ENCODE data around the gene SLC22A8.

SLC22A8 gene

DNA sequence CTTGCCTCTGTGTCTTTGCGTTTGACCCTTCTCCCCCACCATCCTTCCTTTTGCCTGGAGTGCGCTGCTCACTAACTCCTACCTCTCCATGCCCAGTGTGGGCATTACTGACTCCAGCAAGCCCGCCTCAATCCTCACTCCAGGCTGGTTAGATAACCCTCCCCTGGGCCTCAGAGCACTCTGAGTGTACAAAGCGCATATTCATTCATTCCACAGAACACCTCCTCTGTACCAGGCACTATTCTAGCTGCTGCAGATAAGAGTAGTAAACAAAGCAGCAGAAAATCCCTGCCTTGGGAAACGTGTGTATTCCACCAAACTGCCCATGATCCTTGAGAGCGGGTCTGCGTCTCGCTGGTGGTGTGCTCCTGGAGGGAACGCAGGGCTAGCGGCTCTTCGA lies 3.2 kb downstream of the SLC22A8 start:
- H3K4me3 Mint-ChIP-seq: no peak overlapping the region
- no peak overlapping the region for H3K27ac Mint-ChIP-seq
- no peaks in the 10 kb centered on the region for H3K4me1 Mint-ChIP-seq
- no peak for DNase-seq
- CTCF ChIA-PET: interaction anchor here (2.2 to 8.3 kb wide), 2 partner anchors 10 to 107 kb away, joined by 5 to 55 read pairs; no protein-coding TSS in a partner anchor
- H3K36me3 Mint-ChIP-seq: no peaks in the 10 kb centered on the region
- no peaks in the 10 kb centered on the region for H3K9me3 Mint-ChIP-seq
- peaks cover 16% of the 10 kb centered on the region for H3K27me3 Mint-ChIP-seq

DNA sequence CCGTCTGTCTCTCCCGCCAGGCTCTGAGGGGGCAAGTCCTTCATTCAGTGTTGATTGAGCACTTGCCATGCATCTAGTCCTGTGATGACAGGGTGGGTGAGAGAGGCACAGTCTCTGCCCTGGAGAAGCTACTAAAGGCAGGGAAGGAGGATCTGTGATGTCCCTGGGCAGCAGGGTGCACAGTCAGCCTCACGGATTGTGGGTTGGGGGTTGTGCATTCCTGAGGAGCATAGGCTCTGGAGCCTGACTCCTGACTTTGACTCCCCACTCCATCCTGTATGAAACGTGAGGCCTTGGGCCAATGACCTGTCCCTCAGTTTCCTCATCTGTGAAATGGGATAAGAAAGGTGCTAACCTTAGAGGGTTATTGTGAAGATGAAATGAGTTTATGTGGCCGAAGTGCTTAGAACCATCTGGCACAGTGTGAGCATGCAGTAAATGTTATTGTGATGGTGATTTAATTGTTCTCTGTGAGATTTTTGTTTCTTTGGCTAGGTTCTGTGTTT lies 4.7 kb downstream of the SLC22A8 start:
- H3K4me3 Mint-ChIP-seq: no peak overlapping the region
- H3K36me3 Mint-ChIP-seq: no peaks in the 10 kb centered on the region
- CTCF ChIA-PET: interaction anchor here (2.2 to 8.3 kb wide), 2 partner anchors 11 to 105 kb away, joined by 5 to 55 read pairs; no protein-coding TSS in a partner anchor
- H3K9me3 Mint-ChIP-seq: no peaks in the 10 kb centered on the region
- H3K4me1 Mint-ChIP-seq: no peaks in the 10 kb centered on the region
- peaks cover 12% of the 10 kb centered on the region for H3K27me3 Mint-ChIP-seq
- no peak for DNase-seq
- no peak overlapping the region for H3K27ac Mint-ChIP-seq

DNA sequence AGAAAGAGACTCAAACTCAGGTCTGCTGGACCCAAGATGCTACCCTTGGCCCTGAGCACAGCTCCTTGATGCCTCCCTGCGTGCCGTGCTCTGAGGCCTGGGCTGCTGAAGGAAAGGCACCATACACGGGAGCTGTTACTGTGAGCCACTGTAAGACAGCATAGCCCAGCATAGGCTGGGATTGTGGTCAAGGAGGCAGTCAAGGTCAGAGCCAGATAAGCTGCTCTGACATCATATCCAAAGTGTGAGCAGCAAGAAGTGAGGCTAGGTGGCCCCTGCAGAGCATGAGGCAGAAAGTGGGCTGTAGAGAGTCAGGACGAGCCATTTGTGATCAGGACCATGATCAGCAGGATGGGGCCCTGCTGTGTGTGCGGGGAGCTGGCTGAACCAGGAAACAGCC lies 7.7 kb downstream of the SLC22A8 start:
- no peak overlapping the region for H3K4me3 Mint-ChIP-seq
- H3K9me3 Mint-ChIP-seq: no peaks in the 10 kb centered on the region
- H3K4me1 Mint-ChIP-seq: no peaks in the 10 kb centered on the region
- no peak overlapping the region for H3K27ac Mint-ChIP-seq
- no peaks in the 10 kb centered on the region for H3K36me3 Mint-ChIP-seq
- CTCF ChIA-PET: interaction anchor here (0.7 to 8.3 kb wide), 3 partner anchors 14 to 102 kb away, joined by 3 to 55 read pairs (median 5); no protein-coding TSS in a partner anchor
- H3K27me3 Mint-ChIP-seq: peaks cover 3% of the 10 kb centered on the region
- DNase-seq: no peak

DNA sequence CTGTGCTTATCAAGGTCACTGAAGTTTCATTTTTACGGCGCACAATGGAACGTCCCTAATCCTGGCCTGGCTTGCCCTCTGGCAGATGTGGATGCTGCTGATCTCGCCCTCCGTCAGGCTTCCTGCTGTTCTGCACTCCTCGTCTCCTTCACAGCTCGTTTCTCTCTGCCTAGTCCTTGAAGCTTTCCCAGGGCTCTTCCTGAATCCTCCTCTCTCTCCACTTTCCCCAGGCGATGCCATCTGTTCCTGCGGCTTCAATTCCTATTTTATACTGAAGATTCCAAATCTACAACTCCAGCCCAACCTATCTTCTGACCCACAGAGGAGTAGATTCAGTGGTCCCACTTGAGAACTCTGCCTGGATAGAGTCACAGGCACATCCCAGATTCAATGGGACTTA lies 14.2 kb downstream of the SLC22A8 start:
- Mint-ChIP-seq H3K4me1 (no peaks in the 10 kb centered on the region), H3K27me3 (peaks cover 27% of the 10 kb centered on the region), H3K4me3 (no peak overlapping the region), H3K9me3 (no peaks in the 10 kb centered on the region), H3K27ac (no peak overlapping the region), H3K36me3 (no peaks in the 10 kb centered on the region)
- CTCF ChIA-PET: no interaction called here
- DNase-seq: no peak

DNA sequence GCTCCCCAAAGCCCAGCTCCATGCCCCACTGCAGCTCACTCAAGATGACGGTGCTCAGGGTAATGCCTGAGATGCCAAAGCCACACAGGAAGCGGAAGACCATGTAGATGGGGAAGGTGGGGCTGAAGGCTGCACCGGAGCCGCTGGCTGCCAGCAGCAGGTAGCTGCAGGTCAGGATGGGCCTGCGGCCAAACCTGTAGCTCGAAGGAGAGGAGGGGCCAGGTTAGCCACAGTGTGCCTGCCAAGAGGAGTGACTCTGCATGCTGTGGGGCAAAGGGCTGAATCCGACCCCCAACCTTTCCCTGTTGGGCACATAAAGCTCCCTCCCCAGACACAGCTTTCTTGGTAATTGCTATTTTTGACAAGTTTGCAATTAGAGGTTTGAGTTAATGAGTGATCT lies 16.0 kb downstream of the SLC22A8 start:
- CTCF ChIA-PET: interaction anchor here (1.0 kb wide), 1 partner anchor 24 kb away, joined by 3 read pairs; no protein-coding TSS in a partner anchor
- Mint-ChIP-seq H3K36me3 (no peaks in the 10 kb centered on the region), H3K27ac (no peak overlapping the region), H3K9me3 (no peaks in the 10 kb centered on the region), H3K4me1 (no peaks in the 10 kb centered on the region), H3K27me3 (peaks cover 41% of the 10 kb centered on the region), H3K4me3 (no peak overlapping the region)
- DNase-seq: no peak

DNA sequence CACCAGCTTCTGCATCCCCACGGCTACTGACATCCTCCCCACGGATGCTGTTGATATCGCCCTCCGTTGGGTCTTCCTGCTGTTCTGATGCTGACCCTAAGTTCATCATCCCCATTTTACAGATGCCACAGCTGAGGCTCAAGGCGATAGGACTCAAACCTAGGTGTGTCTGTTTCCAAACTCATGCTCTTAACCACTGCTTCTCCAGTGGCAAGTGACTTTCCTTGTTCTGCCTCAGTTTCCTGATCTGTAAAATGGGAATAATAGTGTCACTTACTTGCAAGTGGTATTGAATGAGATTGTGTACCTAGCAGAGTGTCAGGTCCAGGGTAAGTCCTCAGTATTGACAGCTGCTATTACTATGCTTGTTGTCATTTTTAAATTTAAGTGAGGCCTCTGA lies 16.5 kb downstream of the SLC22A8 start:
- H3K27ac Mint-ChIP-seq: no peak overlapping the region
- CTCF ChIA-PET: interaction anchor here (1.0 kb wide), 1 partner anchor 24 kb away, joined by 3 read pairs; no protein-coding TSS in a partner anchor
- no peaks in the 10 kb centered on the region for H3K36me3 Mint-ChIP-seq
- no peak overlapping the region for H3K4me3 Mint-ChIP-seq
- H3K4me1 Mint-ChIP-seq: no peaks in the 10 kb centered on the region
- H3K27me3 Mint-ChIP-seq: peaks cover 41% of the 10 kb centered on the region
- H3K9me3 Mint-ChIP-seq: no peaks in the 10 kb centered on the region
- no peak for DNase-seq

DNA sequence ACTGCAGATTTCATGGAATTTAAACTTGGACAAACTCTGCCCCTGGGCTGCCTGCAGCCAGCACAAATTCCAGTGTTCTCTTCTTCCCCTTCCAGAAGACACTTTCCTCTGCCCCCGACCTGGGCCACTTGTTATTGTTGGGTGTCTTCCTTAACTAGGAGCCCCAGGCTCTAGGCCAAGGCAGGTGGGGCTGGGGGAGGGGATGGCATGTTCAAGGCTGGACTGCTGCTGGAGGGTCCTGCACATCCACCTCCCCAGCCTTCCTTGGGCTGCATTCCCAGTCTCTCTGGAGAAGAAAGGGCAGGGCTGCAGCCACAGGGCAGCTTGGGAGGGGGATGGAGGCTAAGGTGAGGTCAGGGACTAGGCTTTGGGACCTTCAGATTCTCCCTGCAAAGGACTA lies 19.4 kb downstream of the SLC22A8 start:
- CTCF ChIA-PET: no interaction called here
- no peak for DNase-seq
- H3K27ac Mint-ChIP-seq: no peak overlapping the region

DNA sequence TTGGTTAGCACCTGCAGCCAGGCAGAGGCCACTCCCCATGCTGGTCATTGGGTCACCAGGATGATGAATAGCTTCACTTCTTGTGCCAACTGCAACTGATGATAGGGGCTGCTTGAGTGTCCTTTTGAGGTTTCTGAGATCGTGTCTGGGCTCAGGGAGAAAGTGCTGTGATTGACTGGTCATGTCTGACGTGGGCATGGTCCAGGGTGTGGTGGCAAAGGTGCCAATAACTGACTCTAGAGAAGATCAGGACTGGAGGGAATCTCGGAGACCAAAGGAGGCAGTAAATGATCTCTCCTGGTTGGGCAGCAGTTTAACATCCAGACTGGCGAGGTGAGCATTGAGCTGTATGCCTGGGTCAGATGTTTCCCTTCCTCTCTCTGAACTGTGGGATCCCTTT lies 20.9 kb downstream of the SLC22A8 start:
- DNase-seq: no peak
- Mint-ChIP-seq H3K27me3 (peaks cover 54% of the 10 kb centered on the region), H3K36me3 (no peaks in the 10 kb centered on the region), H3K4me1 (no peaks in the 10 kb centered on the region), H3K27ac (no peak overlapping the region), H3K4me3 (no peak overlapping the region), H3K9me3 (no peaks in the 10 kb centered on the region)
- CTCF ChIA-PET: interaction anchor here (1.1 to 1.9 kb wide), 3 partner anchors 20 to 89 kb away, joined by 3 to 6 read pairs (median 4); no protein-coding TSS in a partner anchor

More for the DNA sequence above, 19.4 kb downstream of the SLC22A8 start:
- Mint-ChIP-seq H3K36me3 (no peaks in the 10 kb centered on the region), H3K4me1 (no peaks in the 10 kb centered on the region), H3K4me3 (no peak overlapping the region), H3K27me3 (peaks cover 59% of the 10 kb centered on the region), H3K9me3 (no peaks in the 10 kb centered on the region)

DNA sequence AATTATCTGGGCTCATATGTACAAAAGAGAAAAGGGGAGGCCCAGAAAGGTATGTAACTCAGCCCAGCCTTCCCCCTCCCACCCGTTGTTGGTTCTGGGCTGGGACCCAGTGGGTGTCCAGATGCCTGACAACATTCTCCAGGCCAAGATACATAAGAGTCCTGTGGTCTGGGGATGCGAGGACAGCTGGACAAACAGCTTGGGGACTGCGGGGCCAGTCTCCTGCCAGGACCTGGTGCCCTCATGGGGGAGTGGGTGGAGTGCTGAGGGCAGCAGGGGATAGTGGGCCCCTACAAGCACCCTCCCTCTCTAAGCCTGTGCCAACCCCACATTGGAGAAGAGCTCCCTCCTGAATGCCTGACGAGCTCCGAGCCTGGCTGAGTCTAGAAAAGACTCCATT lies 27.4 kb downstream of the SLC22A8 start:
- H3K4me1 Mint-ChIP-seq: no peaks in the 10 kb centered on the region
- no peak overlapping the region for H3K27ac Mint-ChIP-seq
- no peaks in the 10 kb centered on the region for H3K9me3 Mint-ChIP-seq
- no peak overlapping the region for H3K4me3 Mint-ChIP-seq
- H3K27me3 Mint-ChIP-seq: peaks cover 40% of the 10 kb centered on the region
- no peaks in the 10 kb centered on the region for H3K36me3 Mint-ChIP-seq
- no peak for DNase-seq
- CTCF ChIA-PET: no interaction called here

DNA sequence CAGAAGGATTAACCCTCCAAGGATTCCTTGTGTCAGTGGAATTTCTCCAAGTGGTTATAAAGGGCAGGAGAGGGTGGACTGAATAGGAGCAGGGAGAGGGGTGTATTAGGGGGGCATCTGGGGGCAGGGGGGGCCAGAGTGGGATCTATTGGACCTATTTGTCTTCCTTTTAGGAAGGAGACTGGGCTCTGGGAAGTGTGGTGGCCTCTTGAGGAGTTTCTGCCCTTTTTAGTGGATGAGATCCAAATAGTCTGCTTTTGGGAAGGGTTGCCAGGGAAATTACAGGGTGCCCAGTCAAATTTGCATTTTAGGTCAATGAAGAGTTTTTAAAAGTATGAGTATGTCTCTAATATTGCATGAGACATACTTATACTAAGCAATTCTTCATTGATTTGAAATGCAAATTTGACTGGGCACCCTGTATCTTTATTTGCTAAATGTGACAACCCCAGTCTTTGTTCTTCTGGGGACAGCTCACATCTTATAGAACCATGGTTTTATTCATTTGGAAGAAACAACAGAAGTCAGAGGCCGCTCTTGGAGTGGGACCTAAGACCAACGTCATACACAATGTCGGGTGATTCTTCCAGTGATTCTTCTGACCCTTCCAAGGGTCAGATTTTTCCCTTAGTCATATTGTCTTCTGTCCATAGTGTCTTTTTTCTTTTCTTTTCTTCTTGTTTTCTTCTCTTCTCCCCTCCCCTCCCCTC lies 30.4 kb downstream of the SLC22A8 start:
- Mint-ChIP-seq H3K27ac (no peak overlapping the region), H3K36me3 (no peaks in the 10 kb centered on the region), H3K4me3 (no peak overlapping the region), H3K9me3 (no peaks in the 10 kb centered on the region), H3K4me1 (no peaks in the 10 kb centered on the region), H3K27me3 (peaks cover 17% of the 10 kb centered on the region)
- CTCF ChIA-PET: no interaction called here
- no peak for DNase-seq

DNA sequence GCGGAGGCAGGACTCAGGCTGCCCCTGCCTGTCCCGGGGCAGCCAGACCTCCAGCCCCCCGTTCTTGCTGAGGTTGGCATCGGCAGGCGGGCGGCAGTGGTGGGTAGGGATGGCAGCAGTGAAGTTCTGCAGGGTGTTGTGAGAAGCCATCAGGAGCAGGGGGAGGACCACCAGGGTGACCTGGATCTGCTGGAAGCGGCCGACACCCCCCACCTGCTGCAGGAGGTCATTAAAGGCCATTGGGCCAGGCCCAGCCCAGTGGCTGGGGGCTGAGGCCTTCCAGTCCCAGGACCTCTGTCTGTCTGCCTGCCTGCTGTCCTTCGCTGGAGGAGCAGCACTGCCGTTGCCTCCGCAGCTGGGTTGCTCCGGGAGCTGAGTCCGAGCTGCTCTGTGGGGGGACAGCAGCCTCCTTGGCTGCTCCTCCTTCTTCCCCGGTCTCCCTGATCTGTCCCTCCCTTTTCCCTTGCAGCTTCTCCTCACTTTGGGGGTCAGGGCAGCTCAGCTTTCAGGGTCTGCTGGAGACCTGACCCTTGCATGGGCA lies 31.1 kb downstream of the SLC22A8 start, which contains the start of gene SLC22A6:
SLC22A6 (minus strand) TSS at position 517 of the 541 bp plus-strand sequence; CDS start at position 240, 277 bp downstream.
- no peaks in the 10 kb centered on the region for H3K9me3 Mint-ChIP-seq
- no peak within 1 kb of the TSS for H3K4me3 Mint-ChIP-seq
- H3K27me3 Mint-ChIP-seq: peaks cover 17% of the 10 kb centered on the region
- H3K4me1 Mint-ChIP-seq: no peaks in the 10 kb centered on the region
- H3K27ac Mint-ChIP-seq: no peak within 1 kb of the TSS
- CTCF ChIA-PET: no interaction called here
- no peak for DNase-seq
- H3K36me3 Mint-ChIP-seq: no peaks in the 10 kb centered on the region

DNA sequence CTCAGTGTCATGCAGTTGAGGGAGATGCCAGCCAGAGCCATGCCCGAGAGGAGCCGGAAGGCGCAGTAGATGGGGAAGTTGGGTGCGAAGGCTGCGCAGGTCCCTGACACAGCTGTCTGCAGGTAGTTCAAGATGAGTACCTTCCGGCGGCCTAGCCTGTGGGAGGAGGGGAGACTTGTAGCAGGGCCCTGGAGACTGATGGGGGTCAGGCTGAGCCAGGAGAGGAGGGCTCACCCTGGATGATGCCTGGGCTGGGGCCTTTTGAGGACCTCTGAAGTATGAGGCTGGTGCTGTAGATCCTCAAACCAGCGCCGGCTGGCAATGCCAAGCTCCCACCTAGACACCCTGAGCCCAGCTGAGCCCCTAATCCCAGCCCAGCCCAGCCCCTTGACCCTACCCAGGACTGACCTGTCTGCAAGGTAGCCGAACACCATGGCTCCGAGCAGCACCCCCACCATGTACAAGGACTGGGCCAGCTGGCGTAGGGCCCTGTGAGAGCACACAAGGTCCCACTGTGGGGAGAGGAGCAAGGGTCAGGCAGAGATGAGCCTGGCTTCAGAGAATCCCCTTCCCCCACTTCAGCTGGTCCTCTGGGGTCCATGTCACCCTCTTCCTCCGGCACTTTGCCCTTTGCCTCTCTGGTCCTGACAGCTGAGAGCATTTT lies 32.0 kb downstream of the SLC22A8 start:
- H3K27ac Mint-ChIP-seq: no peak overlapping the region
- peaks cover 22% of the 10 kb centered on the region for H3K27me3 Mint-ChIP-seq
- H3K4me1 Mint-ChIP-seq: no peaks in the 10 kb centered on the region
- CTCF ChIA-PET: no interaction called here
- no peaks in the 10 kb centered on the region for H3K9me3 Mint-ChIP-seq
- no peaks in the 10 kb centered on the region for H3K36me3 Mint-ChIP-seq
- no peak for DNase-seq
- H3K4me3 Mint-ChIP-seq: no peak overlapping the region

DNA sequence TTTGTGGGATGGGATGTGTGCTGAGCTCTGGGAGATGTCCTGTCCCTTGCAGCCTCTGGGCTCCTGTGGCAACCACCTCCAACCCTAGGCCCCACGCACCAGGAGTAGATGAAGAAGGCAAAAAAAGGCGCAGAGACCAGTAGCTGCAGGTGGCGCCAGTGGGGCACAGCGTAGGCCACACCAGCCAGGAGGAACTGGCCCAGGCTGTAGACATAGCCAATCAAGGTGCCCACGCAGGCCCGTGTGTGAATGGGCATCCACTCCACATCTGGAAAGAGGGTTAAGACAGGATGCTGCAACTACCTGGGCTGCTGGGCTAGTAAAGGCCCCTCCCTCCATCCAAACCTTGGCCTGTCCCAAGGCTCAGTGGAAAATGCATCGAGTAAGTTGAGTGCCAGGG lies 33.9 kb downstream of the SLC22A8 start:
- CTCF ChIA-PET: no interaction called here
- no peaks in the 10 kb centered on the region for H3K9me3 Mint-ChIP-seq
- DNase-seq: no peak
- H3K27ac Mint-ChIP-seq: no peak overlapping the region
- no peak overlapping the region for H3K4me3 Mint-ChIP-seq
- peaks cover 17% of the 10 kb centered on the region for H3K27me3 Mint-ChIP-seq
- no peaks in the 10 kb centered on the region for H3K36me3 Mint-ChIP-seq
- no peaks in the 10 kb centered on the region for H3K4me1 Mint-ChIP-seq

DNA sequence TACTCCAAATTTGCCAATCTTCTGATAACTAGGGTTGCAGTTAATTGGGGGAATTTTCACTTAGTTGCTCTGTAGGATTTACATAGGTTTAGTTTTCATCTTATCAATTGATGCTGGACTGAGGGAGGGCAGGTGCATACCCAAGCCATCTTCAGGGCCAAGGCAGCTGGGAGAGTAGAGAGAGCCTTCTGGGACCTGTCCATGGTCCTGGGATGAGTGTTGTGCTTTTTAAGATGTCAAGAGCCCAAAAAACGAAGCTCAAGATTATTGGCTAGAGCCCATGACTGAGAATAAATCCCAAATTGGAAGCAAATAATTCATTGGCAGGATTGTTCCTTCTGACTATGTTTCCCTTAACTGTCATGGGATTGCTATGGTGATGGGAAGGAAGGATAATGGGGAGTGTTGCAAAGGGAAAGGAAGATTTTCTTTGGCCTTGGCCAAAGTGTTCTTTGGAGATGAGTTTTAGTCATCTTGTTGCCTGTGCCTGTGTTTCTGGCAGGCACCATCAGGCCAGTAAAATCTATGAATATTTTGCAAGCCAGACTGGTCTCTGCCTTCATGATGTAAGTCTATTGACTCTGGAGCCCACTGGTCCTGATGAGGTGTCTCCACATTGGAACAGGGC lies 35.4 kb downstream of the SLC22A8 start:
- CTCF ChIA-PET: interaction anchor here (1.0 kb wide), 1 partner anchor 75 kb away, joined by 3 read pairs; no protein-coding TSS in a partner anchor
- no peaks in the 10 kb centered on the region for H3K9me3 Mint-ChIP-seq
- no peaks in the 10 kb centered on the region for H3K36me3 Mint-ChIP-seq
- H3K4me3 Mint-ChIP-seq: no peak overlapping the region
- H3K27me3 Mint-ChIP-seq: peaks cover 25% of the 10 kb centered on the region
- DNase-seq: no peak
- no peaks in the 10 kb centered on the region for H3K4me1 Mint-ChIP-seq
- no peak overlapping the region for H3K27ac Mint-ChIP-seq
